BJ (cell line): Measurements from ENCODE around the gene PEX3. TPM values are rescaled to one million over a fixed set of nuclear protein-coding genes. Genes with fewer than 3 reads are reported as not detected.

Experiments
- CTCF ChIA-PET: fragments of 350-600 bp; formaldehyde crosslinking; extraction: SDS; loops from one replicate; lab custom pipeline; 2021; ENCODE audit warnings: antibody characterized with exemption, inconsistent platforms; lab: Yijun Ruan, JAX
- POLR2A ChIA-PET: fragments of 300-600 bp; sonication (Branson Sonifier 250); formaldehyde crosslinking; extraction: SDS; loops from one replicate; lab custom pipeline; 2021; ENCODE audit warnings: antibody characterized with exemption; lab: Charles Lee
- DNase-seq: peaks from one replicate; pipeline ENCODE4 v3.0.0-alpha.2; 2011; ENCODE audit warnings: low read depth
- H3K27me3 ChIP-seq: 2 replicates; pipeline ENCODE4 v1.6.0; 2011; ENCODE audit warnings: low read length; ENCODE audit not compliant: control insufficient read depth, insufficient read depth
- H3K36me3 ChIP-seq: 2 replicates; pipeline ENCODE4 v1.5.1; 2011; ENCODE audit warnings: low read length; ENCODE audit not compliant: control insufficient read depth, insufficient read depth
- H3K4me3 ChIP-seq: 2 replicates; pipeline ENCODE4 v1.5.1; 2011; ENCODE audit warnings: low read depth, mild to moderate bottlenecking, control low read depth, low read length
- polyA plus RNA-seq: library from polyadenylated mRNA; depleted of rRNA; stranded (reverse); fragments of >200 nt; gene quantifications from 2 replicates; pipeline ENCODE4 v1.2.3, GENCODE V29; 2011
- TF ChIP-seq, protein P1 (sequence below): IDR thresholded peaks from 2 replicates; pipeline ENCODE4 v1.5.1; 2011; ENCODE audit warnings: low read depth, mild to moderate bottlenecking, control low read depth, inconsistent platforms, low read length, moderate library complexity; ENCODE audit not compliant: insufficient read depth

Gene PEX3
- polyA plus RNA-seq, 1 experiment = 19.7 TPM

DNA sequence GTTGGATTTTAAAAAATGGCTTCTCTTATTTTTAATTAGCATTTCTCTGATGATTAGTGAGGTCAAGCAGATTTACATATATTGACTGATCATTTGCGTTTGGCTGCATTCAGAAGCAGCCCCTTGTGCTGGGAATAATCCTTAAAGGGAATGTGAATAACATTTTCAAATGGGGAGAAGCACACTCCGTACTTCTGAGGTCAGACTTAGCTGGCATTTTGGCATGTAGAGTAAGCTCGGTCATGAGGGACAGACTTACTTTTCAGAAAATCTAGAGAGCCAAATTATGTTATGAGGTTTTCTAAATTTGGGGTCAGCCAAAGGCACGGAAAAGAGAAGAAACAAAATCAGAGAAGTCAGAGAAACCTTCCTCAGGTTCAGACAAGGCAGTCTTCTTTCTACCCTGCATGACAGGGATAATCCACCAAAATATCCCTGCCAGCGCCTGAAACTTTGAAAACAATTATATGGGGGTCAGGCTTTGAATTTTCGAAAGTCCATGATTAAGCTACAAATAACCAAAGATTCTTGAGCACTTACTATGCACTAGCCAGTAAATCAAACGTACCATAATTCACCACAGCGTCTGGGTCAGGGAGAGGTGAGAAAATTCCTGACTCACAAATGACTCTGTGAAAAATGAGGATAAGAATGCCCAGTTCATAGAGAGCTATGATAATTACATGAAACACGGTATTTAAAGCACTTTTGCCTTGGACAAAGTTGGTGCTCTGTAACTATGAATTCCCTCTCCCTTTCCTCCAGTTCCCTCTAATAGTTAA is 45.0 kb upstream of the PEX3 start:
- ChIA-PET CTCF (interaction anchor here (0.8 kb wide), 1 partner anchor 20 kb away, joined by 3 read pairs; no protein-coding TSS in a partner anchor), POLR2A (no interaction called here)
- DNase-seq = peak; percentile 34
- no peaks in the 10 kb centered on the region for H3K36me3 ChIP-seq
- no peaks in the 10 kb centered on the region for H3K27me3 ChIP-seq
- TF ChIP-seq, protein P1, sequence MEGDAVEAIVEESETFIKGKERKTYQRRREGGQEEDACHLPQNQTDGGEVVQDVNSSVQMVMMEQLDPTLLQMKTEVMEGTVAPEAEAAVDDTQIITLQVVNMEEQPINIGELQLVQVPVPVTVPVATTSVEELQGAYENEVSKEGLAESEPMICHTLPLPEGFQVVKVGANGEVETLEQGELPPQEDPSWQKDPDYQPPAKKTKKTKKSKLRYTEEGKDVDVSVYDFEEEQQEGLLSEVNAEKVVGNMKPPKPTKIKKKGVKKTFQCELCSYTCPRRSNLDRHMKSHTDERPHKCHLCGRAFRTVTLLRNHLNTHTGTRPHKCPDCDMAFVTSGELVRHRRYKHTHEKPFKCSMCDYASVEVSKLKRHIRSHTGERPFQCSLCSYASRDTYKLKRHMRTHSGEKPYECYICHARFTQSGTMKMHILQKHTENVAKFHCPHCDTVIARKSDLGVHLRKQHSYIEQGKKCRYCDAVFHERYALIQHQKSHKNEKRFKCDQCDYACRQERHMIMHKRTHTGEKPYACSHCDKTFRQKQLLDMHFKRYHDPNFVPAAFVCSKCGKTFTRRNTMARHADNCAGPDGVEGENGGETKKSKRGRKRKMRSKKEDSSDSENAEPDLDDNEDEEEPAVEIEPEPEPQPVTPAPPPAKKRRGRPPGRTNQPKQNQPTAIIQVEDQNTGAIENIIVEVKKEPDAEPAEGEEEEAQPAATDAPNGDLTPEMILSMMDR = no peak
- H3K4me3 ChIP-seq = no peak overlapping the region

DNA sequence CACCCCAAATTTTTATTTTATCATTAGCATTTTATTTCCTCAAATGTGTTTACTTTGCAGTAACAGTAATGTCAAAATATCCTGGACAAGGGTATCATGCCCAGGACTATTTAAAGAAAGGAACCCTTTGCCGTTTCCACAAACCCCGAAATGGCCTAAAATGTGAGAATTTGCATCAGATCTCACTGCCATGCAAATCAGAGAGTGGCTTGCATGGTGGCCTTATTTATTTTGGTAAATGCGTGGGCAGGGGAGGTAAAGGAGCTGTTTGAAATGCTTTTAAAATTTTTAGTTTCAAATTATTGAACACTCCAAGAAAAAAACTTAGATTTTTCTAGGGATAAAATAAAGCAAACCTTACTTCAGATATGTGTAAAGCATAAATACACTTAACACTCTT is 43.9 kb upstream of the PEX3 start:
- H3K27me3 ChIP-seq = no peaks in the 10 kb centered on the region
- no peak overlapping the region for H3K4me3 ChIP-seq
- ChIA-PET POLR2A (no interaction called here), CTCF (interaction anchor here (0.8 kb wide), 1 partner anchor 10 kb away, joined by 3 read pairs; no protein-coding TSS in a partner anchor)
- no peaks in the 10 kb centered on the region for H3K36me3 ChIP-seq
- TF ChIP-seq, protein P1 = no peak
- DNase-seq = no peak

DNA sequence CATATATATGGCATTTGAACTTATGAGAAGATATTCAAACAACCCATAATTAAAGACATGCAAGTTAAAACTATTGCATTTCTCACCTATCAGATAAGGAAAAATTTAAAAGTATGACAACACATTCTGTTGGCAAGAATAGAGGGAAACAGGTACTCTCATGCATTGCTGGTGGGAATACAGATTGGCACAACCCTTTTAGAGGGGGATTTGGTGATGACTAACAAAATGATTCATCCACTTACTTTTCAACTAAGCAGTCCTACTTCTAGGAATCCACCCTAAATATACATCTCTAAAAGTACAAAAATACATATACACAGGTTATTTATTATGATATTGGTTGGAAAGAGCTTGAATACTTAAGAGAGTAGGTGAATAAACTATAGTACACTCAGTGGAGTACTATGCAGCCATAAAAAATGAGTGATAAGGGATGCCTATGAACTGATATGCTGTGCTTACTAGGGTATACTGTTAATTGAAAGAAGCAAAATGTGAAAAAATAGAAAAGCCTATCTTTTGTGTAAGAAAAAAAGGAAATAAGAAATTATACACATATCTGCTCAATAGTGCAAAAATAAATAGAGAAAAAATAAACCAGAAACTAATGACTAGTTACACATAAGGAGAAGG is 42.3 kb upstream of the PEX3 start:
- ChIA-PET POLR2A (no interaction called here), CTCF (interaction anchor here (1.2 kb wide), 1 partner anchor 176 kb away, joined by 3 read pairs; no protein-coding TSS in a partner anchor)
- Histone ChIP-seq H3K36me3 (no peaks in the 10 kb centered on the region), H3K4me3 (no peak overlapping the region), H3K27me3 (no peaks in the 10 kb centered on the region; the same call in 1 of the 2 replicates)
- DNase-seq = no peak
- TF ChIP-seq, protein P1 = no peak

DNA sequence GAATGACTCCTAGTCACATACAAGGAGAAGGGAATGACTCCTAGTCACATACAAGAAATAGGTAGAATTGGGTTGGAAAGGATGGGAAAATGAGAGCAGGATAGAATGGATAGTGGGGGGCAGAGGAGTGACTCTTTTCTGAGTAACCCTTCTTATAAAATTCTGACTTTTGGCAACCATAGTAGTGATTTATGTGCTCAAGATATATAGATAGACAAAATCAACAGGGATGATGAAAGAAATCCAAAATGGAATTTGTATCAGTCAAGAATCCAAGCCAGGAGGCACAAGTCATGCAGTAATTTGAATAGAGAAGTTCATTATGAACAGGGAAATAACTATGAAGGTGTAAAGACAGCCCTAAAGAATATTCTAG is 41.8 kb upstream of the PEX3 start:
- ChIA-PET CTCF (interaction anchor here (1.2 kb wide), 1 partner anchor 176 kb away, joined by 3 read pairs; no protein-coding TSS in a partner anchor), POLR2A (interaction anchor here (0.6 kb wide), 1 partner anchor 149 kb away, joined by 3 read pairs; no protein-coding TSS in a partner anchor)
- Histone ChIP-seq H3K27me3 (no peaks in the 10 kb centered on the region; the same call in 1 of the 2 replicates), H3K36me3 (no peaks in the 10 kb centered on the region), H3K4me3 (no peak overlapping the region)
- DNase-seq = no peak
- TF ChIP-seq, protein P1 = no peak

DNA sequence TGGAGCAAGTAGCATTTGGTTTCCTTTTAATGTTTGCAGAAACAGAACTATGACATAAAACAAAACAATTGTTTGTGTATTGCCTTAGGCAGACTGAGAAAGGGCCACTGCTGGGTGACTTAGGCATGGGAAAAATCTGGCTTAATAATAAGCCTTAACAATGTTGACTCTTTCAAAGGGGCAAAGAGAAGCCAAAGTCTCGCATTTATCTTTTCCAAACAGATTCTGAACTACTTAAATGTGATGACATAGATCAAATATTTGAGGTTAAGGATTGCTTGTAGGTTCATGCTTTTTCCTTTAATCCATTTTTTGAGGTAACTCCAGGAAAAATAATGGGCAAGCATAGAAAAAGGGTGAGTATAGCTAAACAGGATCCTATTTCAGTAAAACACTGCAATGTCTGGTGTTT is 39.7 kb upstream of the PEX3 start:
- DNase-seq = peak; percentile 59
- Histone ChIP-seq H3K27me3 (no peaks in the 10 kb centered on the region; the same call in 1 of the 2 replicates), H3K36me3 (no peaks in the 10 kb centered on the region), H3K4me3 (no peak overlapping the region)
- TF ChIP-seq, protein P1 = no peak
- POLR2A ChIA-PET = no interaction called here
- CTCF ChIA-PET = interaction anchor here (0.6 kb wide), 1 partner anchor 887 kb away, joined by 4 read pairs; no protein-coding TSS in a partner anchor
